K562 (cell line): ENCODE results near the gene SNAI1. TPM values are rescaled to one million over a fixed set of nuclear protein-coding genes. Genes with fewer than 3 reads are reported as not detected.

ENCODE experiments used
- ATF6 ChIP-seq: sonication (generic); formaldehyde crosslinking; IDR thresholded peaks from 2 replicates; pipeline ENCODE4 v1.4.0; 2020; ENCODE audit warnings: mild to moderate bottlenecking, missing genetic modification reagents
- RERE ChIP-seq: sonication (generic); formaldehyde crosslinking; IDR thresholded peaks from 2 replicates; pipeline ENCODE4 v1.8.0; 2023; ENCODE audit warnings: missing genetic modification reagents, mild to moderate bottlenecking, borderline replicate concordance
- VEZF1 ChIP-seq: fragments of 200-800 bp; sonication (Bioruptor generic); IDR thresholded peaks from 2 replicates; pipeline ENCODE4 v1.6.1; 2017; ENCODE audit warnings: missing genetic modification characterization, missing compliant biosample characterization
- ZBTB33 ChIP-seq: sonication (generic); formaldehyde crosslinking; IDR thresholded peaks from 2 replicates; pipeline ENCODE4 v1.8.1; 2023; ENCODE audit warnings: mild to moderate bottlenecking, missing genetic modification reagents
- ZNF699 ChIP-seq: fragments of 250-450 bp; sonication (Bioruptor Pico); IDR thresholded peaks from 2 replicates; pipeline ENCODE4 v1.8.0; 2021; ENCODE audit warnings: mild to moderate bottlenecking, moderate library complexity; ENCODE audit not compliant: insufficient replicate concordance
- polyA plus RNA-seq, 8 experiments: library from polyadenylated mRNA; depleted of rRNA in 4 of 8; stranded (reverse) in 5 of 8; unstranded in 3 of 8; fragments of >200 nt; fragmentation: Nextera tagmentation in 2 of 8; fragmentation: Illumina TruSeq in 1 of 8; extraction: Ambion mirVana in 2 of 8; extraction: Trizol in 1 of 8; gene quantifications; 2 replicates each; pipeline versions ENCODE4 v1.2.1 to v1.2.3, GENCODE V29; 2011 to 2014; ENCODE audit warnings: inconsistent platforms in 1 of 8, missing spikeins in 1 of 8
- total RNA-seq, 7 experiments: library from RNA; depleted of rRNA in 6 of 7; stranded (reverse); fragments of >200 nt in 6 of 7; fragmentation: Illumina TruSeq in 2 of 7; extraction: Trizol in 2 of 7; gene quantifications; 2 replicates each; pipeline versions ENCODE4 v1.2.1 to v1.2.3, GENCODE V29; 2011 to 2021; ENCODE audit warnings: low replicate concordance in 1 of 7
- TF ChIP-seq, protein P1 (sequence below): sonication (generic); formaldehyde crosslinking; IDR thresholded peaks from 2 replicates; pipeline ENCODE4 v1.8.1; 2022; ENCODE audit warnings: missing genetic modification reagents
- TF ChIP-seq, protein P2 (sequence below): fragments of 450-650 bp; formaldehyde crosslinking; IDR thresholded peaks from 2 replicates; pipeline ENCODE4 v1.4.0; 2022; ENCODE audit warnings: missing genetic modification characterization

Gene SNAI1
- total and polyA plus RNA-seq, 9 of the 15 experiments (the other 6 are each of a cell fraction or from before 2014, with no cell fraction given): 0.32 to 11.6 (median 2.0) TPM

- TF ChIP-seq RERE (CRISPR knock-in tag) (no peak), ATF6 (CRISPR knock-in tag) (no peak), VEZF1 (CRISPR knock-in tag) (peak; percentile 53), ZBTB33 (CRISPR knock-in tag) (no peak), ZNF699 (CRISPR knock-in tag) (no peak)
- TF ChIP-seq, protein P1, sequence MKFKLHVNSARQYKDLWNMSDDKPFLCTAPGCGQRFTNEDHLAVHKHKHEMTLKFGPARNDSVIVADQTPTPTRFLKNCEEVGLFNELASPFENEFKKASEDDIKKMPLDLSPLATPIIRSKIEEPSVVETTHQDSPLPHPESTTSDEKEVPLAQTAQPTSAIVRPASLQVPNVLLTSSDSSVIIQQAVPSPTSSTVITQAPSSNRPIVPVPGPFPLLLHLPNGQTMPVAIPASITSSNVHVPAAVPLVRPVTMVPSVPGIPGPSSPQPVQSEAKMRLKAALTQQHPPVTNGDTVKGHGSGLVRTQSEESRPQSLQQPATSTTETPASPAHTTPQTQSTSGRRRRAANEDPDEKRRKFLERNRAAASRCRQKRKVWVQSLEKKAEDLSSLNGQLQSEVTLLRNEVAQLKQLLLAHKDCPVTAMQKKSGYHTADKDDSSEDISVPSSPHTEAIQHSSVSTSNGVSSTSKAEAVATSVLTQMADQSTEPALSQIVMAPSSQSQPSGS (CRISPR knock-in tag): no peak
- TF ChIP-seq, protein P2, sequence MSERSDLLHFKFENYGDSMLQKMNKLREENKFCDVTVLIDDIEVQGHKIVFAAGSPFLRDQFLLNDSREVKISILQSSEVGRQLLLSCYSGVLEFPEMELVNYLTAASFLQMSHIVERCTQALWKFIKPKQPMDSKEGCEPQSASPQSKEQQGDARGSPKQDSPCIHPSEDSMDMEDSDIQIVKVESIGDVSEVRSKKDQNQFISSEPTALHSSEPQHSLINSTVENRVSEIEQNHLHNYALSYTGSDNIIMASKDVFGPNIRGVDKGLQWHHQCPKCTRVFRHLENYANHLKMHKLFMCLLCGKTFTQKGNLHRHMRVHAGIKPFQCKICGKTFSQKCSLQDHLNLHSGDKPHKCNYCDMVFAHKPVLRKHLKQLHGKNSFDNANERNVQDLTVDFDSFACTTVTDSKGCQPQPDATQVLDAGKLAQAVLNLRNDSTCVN (CRISPR knock-in tag): no peak
Measured at GRCh38 chr20:49989234-49990065, 6.7 kb downstream of the SNAI1 start (continued).
